ENCODE data around the gene PBX2. TPM values are rescaled to one million over a fixed set of nuclear protein-coding genes. Genes with fewer than 3 reads are reported as not detected.

PBX2 gene
- total and polyA plus RNA-seq, 2 experiments from 2014 or later, result 7.2 to 111 TPM

DNA sequence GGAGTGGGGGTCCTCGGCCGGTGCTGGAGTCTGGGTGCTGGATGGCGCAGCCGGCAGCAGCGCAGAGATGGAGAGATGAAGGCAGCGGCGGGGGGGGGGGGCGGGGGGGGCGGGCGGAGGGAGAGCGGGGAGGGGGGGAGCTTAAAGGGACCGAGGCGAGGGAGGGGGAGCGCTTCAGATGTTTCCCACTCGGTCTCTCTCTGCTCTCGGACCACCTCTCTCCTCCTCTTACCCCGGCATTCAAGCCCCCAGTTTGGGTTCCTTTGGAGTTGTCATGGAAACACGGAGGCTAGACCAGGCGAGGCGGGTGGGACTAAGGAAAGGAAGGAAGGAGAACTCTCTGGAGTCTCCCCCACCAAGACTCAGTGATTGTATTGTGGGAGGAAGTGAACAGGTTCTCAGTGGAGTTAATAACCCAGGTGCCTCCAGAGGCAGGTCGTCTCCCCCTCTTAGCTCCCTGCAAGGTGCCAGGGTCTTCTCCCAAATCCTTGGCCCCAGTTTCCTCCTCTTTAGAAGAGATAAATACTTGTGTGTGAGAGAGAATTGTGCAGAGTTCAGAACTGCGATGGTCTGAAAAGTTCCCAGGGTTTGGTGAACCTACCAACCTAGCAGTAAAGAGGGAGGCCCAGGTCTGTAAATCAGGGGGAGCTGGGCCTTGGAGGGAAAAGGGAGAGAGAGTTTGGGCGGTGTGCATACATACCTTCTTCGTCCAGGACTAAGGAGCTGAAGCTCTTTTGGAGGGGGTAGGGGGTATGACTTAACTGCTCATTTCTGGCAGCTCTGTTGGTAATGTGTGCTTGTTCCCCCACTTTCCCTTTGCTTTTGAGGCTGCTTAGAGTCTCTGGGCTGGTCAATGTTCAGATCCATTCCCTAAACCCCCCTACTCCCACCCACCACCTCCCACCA lies 37.9 kb downstream of the PBX2 start, which contains the start of gene PRRT1:
TSS of gene PRRT1 (minus strand) at position 77 of the 906 bp plus-strand sequence. CDS start 112 bp downstream, outside the sequence.
- peak within 1 kb of the TSS; percentile 99 for H2AFZ ChIP-seq
- no peak for TF ChIP-seq JUNB (IDR thresholded peaks at IDR 0.05; ENCODE audit: unreplicated experiment)
- TF ChIP-seq, protein P1, sequence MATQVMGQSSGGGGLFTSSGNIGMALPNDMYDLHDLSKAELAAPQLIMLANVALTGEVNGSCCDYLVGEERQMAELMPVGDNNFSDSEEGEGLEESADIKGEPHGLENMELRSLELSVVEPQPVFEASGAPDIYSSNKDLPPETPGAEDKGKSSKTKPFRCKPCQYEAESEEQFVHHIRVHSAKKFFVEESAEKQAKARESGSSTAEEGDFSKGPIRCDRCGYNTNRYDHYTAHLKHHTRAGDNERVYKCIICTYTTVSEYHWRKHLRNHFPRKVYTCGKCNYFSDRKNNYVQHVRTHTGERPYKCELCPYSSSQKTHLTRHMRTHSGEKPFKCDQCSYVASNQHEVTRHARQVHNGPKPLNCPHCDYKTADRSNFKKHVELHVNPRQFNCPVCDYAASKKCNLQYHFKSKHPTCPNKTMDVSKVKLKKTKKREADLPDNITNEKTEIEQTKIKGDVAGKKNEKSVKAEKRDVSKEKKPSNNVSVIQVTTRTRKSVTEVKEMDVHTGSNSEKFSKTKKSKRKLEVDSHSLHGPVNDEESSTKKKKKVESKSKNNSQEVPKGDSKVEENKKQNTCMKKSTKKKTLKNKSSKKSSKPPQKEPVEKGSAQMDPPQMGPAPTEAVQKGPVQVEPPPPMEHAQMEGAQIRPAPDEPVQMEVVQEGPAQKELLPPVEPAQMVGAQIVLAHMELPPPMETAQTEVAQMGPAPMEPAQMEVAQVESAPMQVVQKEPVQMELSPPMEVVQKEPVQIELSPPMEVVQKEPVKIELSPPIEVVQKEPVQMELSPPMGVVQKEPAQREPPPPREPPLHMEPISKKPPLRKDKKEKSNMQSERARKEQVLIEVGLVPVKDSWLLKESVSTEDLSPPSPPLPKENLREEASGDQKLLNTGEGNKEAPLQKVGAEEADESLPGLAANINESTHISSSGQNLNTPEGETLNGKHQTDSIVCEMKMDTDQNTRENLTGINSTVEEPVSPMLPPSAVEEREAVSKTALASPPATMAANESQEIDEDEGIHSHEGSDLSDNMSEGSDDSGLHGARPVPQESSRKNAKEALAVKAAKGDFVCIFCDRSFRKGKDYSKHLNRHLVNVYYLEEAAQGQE (IDR thresholded peaks at IDR 0.05; ENCODE audit: unreplicated experiment), result no peak
- TF ChIP-seq NANOG (IDR thresholded peaks at IDR 0.05; ENCODE audit: borderline replicate concordance), result no peak
- no peak for TF ChIP-seq ZNF114 (CRISPR knock-in tag; IDR thresholded peaks at IDR 0.05)
- no peak for TF ChIP-seq CREB1 (CRISPR knock-in tag; IDR thresholded peaks at IDR 0.05; ENCODE audit: low read depth)
- TF ChIP-seq, protein P2, sequence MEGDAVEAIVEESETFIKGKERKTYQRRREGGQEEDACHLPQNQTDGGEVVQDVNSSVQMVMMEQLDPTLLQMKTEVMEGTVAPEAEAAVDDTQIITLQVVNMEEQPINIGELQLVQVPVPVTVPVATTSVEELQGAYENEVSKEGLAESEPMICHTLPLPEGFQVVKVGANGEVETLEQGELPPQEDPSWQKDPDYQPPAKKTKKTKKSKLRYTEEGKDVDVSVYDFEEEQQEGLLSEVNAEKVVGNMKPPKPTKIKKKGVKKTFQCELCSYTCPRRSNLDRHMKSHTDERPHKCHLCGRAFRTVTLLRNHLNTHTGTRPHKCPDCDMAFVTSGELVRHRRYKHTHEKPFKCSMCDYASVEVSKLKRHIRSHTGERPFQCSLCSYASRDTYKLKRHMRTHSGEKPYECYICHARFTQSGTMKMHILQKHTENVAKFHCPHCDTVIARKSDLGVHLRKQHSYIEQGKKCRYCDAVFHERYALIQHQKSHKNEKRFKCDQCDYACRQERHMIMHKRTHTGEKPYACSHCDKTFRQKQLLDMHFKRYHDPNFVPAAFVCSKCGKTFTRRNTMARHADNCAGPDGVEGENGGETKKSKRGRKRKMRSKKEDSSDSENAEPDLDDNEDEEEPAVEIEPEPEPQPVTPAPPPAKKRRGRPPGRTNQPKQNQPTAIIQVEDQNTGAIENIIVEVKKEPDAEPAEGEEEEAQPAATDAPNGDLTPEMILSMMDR (conservative IDR thresholded peaks at IDR 0.05; ENCODE audit: low read depth in 2 of 2), result no peak
- no peak for TF ChIP-seq ZNF331 (CRISPR knock-in tag; IDR thresholded peaks at IDR 0.05; ENCODE audit: low read depth)
- TF ChIP-seq, protein P3, sequence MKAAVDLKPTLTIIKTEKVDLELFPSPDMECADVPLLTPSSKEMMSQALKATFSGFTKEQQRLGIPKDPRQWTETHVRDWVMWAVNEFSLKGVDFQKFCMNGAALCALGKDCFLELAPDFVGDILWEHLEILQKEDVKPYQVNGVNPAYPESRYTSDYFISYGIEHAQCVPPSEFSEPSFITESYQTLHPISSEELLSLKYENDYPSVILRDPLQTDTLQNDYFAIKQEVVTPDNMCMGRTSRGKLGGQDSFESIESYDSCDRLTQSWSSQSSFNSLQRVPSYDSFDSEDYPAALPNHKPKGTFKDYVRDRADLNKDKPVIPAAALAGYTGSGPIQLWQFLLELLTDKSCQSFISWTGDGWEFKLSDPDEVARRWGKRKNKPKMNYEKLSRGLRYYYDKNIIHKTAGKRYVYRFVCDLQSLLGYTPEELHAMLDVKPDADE (IDR thresholded peaks at IDR 0.05), result no peak
- TF ChIP-seq EZH2 (IDR thresholded peaks at IDR 0.05; ENCODE audit: low read depth, unreplicated experiment), result no peak
- TF ChIP-seq POLR2AphosphoS5 (IDR thresholded peaks at IDR 0.05; ENCODE audit: low read depth), result no peak
- TF ChIP-seq, protein P4, sequence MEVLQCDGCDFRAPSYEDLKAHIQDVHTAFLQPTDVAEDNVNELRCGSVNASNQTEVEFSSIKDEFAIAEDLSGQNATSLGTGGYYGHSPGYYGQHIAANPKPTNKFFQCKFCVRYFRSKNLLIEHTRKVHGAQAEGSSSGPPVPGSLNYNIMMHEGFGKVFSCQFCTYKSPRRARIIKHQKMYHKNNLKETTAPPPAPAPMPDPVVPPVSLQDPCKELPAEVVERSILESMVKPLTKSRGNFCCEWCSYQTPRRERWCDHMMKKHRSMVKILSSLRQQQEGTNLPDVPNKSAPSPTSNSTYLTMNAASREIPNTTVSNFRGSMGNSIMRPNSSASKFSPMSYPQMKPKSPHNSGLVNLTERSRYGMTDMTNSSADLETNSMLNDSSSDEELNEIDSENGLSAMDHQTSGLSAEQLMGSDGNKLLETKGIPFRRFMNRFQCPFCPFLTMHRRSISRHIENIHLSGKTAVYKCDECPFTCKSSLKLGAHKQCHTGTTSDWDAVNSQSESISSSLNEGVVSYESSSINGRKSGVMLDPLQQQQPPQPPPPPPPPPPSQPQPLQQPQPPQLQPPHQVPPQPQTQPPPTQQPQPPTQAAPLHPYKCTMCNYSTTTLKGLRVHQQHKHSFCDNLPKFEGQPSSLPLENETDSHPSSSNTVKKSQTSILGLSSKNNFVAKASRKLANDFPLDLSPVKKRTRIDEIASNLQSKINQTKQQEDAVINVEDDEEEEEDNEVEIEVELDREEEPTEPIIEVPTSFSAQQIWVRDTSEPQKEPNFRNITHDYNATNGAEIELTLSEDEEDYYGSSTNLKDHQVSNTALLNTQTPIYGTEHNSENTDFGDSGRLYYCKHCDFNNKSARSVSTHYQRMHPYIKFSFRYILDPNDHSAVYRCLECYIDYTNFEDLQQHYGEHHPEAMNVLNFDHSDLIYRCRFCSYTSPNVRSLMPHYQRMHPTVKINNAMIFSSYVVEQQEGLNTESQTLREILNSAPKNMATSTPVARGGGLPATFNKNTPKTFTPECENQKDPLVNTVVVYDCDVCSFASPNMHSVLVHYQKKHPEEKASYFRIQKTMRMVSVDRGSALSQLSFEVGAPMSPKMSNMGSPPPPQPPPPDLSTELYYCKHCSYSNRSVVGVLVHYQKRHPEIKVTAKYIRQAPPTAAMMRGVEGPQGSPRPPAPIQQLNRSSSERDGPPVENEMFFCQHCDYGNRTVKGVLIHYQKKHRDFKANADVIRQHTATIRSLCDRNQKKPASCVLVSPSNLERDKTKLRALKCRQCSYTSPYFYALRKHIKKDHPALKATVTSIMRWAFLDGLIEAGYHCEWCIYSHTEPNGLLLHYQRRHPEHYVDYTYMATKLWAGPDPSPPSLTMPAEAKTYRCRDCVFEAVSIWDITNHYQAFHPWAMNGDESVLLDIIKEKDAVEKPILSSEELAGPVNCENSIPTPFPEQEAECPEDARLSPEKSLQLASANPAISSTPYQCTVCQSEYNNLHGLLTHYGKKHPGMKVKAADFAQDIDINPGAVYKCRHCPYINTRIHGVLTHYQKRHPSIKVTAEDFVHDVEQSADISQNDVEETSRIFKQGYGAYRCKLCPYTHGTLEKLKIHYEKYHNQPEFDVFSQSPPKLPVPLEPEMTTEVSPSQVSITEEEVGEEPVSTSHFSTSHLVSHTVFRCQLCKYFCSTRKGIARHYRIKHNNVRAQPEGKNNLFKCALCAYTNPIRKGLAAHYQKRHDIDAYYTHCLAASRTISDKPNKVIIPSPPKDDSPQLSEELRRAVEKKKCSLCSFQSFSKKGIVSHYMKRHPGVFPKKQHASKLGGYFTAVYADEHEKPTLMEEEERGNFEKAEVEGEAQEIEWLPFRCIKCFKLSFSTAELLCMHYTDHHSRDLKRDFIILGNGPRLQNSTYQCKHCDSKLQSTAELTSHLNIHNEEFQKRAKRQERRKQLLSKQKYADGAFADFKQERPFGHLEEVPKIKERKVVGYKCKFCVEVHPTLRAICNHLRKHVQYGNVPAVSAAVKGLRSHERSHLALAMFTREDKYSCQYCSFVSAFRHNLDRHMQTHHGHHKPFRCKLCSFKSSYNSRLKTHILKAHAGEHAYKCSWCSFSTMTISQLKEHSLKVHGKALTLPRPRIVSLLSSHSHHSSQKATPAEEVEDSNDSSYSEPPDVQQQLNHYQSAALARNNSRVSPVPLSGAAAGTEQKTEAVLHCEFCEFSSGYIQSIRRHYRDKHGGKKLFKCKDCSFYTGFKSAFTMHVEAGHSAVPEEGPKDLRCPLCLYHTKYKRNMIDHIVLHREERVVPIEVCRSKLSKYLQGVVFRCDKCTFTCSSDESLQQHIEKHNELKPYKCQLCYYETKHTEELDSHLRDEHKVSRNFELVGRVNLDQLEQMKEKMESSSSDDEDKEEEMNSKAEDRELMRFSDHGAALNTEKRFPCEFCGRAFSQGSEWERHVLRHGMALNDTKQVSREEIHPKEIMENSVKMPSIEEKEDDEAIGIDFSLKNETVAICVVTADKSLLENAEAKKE (CRISPR knock-in tag; IDR thresholded peaks at IDR 0.05), result no peak
- no peak for TF ChIP-seq EZH2phosphoT487 (IDR thresholded peaks at IDR 0.05; ENCODE audit: unreplicated experiment)
- TF ChIP-seq STAT1 (IDR thresholded peaks at IDR 0.05; ENCODE audit: unreplicated experiment), result no peak

More for the DNA sequence above, 37.9 kb downstream of the PBX2 start, which contains the start of gene PRRT1:
- Mint-ChIP-seq H3K36me3 (ENCODE audit: low read depth) (peaks cover 11% of the 10 kb centered on the region; the same call in 1 of the 3 replicates), H3K27me3 (ENCODE audit: insufficient read depth, low read depth, poor library complexity) (peaks cover 47% of the 10 kb centered on the region), H3K4me1 (peaks cover 53% of the 10 kb centered on the region), H3K27ac (no peak within 1 kb of the TSS; the same call in 1 of the 2 replicates), H3K9me3 (no peaks in the 10 kb centered on the region; the same call in 2 of the 3 replicates), H3K4me3 (peak within 1 kb of the TSS; percentile 94)
- Histone ChIP-seq H3F3A (replicated peaks; ENCODE audit: low read depth) (peaks cover 9% of the 10 kb centered on the region), H3K4me2 (peak within 1 kb of the TSS; percentile 100), H3K27ac (ENCODE audit: low read depth) (no peak within 1 kb of the TSS), H3K36me3 (ENCODE audit: insufficient read depth) (no peaks in the 10 kb centered on the region), H3K9me2 (ENCODE audit: insufficient read depth) (no peaks in the 10 kb centered on the region; the same call in 1 of the 2 replicates), H3K4me3 (peak within 1 kb of the TSS; percentile 100), H3K4me1 (ENCODE audit: insufficient read depth) (peaks cover 34% of the 10 kb centered on the region), H3K79me2 (replicated peaks; ENCODE audit: insufficient read depth) (no peaks in the 10 kb centered on the region), H3K27me3 (ENCODE audit: insufficient read depth) (peaks cover 44% of the 10 kb centered on the region), H4K20me1 (replicated peaks; ENCODE audit: insufficient read depth) (0 out of 2 replicates have a peak, but pooled peaks cover 5% of the 10 kb centered on the region)
- ATAC-seq, result no peak
- peak; percentile 59 for DNase-seq (ENCODE audit: low spot score)
